GM18498 (cell line): ENCODE data around the gene MGAT3.

ENCODE experiments used
- ATAC-seq: cut with Tn5 transposase; IDR thresholded peaks from one replicate; pipeline ENCODE4 v1.9.1; 2021; ENCODE audit warnings: mild to moderate bottlenecking, moderate library complexity; ENCODE audit not compliant: unreplicated experiment

The MGAT3 gene

GRCh38 chr22:39469681-39470450 is 13.1 kb downstream of the MGAT3 start:
- no peak for ATAC-seq

- ATAC-seq: no peak
Measured at GRCh38 chr22:39470451-39471291, 13.9 kb downstream of the MGAT3 start.

DNA sequence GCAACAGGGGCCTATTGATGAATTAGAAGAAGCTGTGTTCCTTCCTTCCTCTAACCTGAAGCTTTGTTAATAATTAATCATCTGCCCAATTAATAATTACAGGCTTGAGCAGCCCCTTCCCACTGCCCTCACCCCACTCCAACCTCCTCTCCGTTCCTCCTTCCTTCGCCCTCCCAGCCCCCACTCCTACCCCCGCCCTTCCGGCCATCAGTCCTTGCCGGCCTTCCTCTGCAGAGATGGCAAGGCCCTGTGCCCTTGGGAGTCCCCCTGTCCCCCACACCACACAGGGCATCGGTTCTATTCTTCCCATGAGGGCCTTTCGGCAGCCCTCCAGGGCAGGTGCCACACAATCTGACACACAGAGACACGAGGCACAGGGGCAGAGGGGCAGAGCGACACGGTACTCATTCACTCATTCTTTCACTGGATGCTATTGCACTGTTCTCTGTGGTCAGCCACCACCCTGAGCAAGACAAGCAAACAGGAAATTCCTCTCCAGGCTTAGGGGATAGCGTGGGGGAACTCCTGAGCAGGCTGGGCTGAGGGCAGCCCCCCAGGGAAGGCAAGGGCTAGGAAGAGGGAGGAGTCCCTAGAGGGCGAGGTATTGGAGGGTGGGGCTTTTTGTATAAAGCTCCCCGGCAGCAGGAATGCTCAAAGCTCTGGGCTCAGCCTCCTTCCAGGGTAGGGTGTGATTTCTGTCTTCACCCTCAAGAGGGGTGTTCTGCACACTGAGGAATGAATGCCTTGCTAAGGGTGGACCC is 14.7 kb downstream of the MGAT3 start:
- no peak for ATAC-seq

DNA sequence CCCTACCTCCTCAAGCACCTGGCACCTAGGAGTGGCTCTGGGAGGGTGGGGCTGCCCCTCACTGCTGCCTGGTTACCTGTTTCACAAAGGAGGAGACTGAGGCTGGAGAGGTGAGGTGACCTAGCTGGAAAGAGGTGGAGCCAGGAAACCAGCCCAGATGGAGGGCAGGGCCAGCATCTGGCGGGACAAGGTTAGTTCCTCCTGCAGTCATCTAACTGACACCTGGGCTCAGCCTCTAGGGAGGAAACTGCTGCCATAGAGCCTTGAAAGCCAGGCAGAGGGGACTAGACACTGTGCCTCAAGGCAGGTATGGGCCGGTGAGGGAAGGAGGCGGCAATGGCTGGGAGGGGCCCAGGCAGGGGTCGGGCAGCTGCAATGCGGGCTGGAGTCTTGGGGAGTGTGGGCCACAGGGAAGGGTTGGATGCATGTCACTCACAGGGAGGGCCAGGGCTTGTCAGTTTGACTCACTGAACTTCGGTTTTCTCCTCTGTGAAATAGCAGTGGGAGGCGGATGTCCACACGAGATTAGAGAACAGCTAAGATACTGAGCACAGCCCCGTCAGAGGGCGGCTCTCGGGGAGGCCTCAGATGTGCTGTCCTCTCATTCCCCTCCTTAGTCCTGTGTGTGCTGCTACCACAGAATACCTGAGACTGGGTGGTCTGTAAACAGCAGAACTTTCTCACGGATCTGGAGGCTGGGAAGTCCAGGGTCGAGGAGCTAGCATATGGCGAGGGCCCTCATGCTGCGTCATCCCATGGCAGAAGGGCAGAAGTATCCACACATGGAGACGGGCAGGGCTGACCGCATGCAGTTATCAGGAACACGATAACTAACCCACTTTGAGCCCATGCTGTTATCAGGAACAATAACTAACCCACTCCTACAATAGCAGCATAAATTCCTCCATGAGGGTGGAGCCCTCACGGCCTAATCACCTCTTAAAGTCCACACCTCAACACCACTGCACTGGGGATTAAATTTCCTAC is 16.1 kb downstream of the MGAT3 start:
- ATAC-seq: no peak

DNA sequence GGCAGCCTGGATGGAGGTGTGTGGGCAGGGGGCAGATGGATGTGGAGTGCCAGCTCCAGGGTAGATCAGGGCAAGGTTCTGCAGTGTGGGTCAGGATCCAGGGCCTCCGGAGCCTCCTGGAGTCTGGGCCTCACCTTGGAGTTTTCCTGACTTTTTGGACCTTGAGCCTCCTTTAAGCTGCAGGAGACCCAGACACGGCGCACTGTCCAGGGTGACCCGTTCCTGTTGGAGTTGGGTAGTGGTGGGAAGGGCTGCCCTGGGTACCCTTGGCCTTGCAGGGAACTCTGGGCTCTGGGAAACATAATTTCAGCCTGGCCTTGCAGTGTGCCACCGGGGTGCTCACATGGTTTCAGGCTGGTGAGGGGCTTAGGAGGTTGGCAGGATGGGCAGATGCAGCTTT is 17.0 kb downstream of the MGAT3 start:
- ATAC-seq: no peak

GRCh38 chr22:39474351-39475111 is 17.7 kb downstream of the MGAT3 start:
- ATAC-seq: no peak

DNA sequence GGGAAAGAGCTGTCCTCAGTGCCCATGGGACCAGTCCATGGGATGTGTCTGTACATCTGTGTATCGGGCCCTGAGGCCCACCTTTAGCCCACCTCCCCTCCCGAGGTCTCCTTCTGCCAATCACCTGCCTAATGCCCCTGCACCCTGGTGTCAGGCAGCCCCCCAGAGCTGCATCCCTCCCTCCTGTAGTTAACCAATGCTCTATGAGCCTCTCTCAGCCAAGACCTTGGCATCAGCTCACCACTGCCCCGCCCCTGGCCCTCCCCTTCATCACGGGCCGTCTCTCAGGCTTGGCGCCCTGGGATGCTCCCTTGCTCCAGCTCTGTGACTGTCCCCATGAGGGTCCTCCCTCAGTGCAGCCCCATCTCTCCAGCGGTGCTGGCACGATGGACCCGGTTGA is 18.5 kb downstream of the MGAT3 start:
- no peak for ATAC-seq

GRCh38 chr22:39475902-39476301 is 19.1 kb downstream of the MGAT3 start:
- no peak for ATAC-seq

DNA sequence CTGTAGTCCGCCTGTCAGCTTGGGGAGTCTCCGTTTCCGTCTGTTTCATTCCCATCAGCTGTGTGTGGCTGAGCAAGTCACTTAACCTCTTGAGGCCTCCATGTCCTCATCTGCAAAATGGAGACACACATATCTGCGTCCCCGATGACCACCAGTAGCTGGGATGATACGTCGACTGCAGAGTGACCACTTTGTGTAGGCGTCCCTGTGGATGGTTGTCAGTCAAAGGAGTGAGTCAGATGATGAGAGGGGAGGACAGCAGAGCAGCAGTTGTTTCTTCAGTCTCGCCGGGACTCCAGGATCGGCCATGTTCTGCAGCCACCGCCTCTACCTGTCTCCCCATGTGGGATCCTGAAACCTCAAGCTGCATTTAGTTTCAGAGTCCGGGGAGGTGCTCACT is 19.9 kb downstream of the MGAT3 start:
- no peak for ATAC-seq

DNA sequence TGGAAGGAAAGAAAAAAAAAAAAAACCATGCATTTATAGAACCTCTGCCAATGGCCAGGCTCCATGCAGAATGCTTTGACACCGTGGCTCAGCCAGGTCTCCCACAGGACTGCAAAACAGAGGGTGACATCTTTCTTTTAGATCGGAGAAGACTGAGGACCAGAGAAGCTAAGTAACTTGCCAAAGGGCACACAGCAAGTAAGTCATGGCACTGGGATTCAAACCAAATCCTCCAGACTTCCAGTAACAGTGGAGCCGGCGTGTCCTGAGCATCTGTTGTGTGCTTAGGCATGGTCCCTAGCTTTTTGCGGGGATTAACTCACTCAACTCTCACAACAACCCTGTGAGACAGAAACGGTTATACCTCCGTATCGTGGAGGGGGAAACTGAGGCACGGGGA is 20.7 kb downstream of the MGAT3 start:
- ATAC-seq: no peak

- ATAC-seq: no peak
Measured at GRCh38 chr22:39478441-39478850, 21.6 kb downstream of the MGAT3 start.

- no peak for ATAC-seq
Measured at GRCh38 chr22:39479254-39479653, 22.4 kb downstream of the MGAT3 start.

DNA sequence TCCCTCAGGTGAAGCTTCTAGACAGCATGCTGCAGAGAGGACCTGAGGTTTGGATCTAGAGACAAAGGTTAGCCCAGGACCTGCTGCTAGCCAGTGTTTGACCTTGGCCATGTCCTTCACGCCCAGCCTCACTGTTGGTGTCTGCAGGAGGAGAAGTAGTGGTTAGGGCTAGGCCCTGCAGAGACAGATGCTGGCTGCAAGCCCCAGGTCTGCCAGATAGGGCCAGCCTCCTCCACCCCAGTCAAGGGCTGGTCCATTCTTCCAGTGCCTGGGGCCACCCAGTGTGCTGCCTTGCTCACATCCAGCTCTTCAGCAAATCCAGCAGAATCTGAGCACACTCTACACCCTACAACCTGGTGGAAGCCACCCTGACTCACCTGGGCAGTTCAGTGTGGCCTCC is 23.7 kb downstream of the MGAT3 start:
- no peak for ATAC-seq

GRCh38 chr22:39481054-39481453 is 24.2 kb downstream of the MGAT3 start:
- ATAC-seq: no peak

- ATAC-seq: no peak
Measured at GRCh38 chr22:39481595-39481994, 24.8 kb downstream of the MGAT3 start.

DNA sequence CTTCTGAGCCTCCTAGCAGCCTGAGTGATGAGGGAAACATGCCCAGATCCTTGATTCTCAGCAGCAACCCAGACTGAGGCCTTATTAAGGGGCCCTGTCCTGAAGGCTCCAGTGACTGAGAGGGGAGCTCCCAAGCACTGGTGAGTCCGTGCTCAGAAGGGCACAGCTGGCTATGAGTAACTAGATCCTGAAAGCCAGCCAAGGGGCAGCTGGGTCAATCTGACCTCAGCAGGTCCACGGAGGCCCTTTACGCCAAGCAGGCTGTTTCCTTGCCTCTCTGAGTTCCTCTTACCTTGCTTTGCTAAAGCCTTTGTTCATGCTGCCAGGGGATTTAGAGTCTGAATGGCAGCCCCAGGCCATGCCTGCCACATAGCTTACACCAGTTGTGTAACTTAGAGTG is 26.0 kb downstream of the MGAT3 start:
- ATAC-seq: no peak

DNA sequence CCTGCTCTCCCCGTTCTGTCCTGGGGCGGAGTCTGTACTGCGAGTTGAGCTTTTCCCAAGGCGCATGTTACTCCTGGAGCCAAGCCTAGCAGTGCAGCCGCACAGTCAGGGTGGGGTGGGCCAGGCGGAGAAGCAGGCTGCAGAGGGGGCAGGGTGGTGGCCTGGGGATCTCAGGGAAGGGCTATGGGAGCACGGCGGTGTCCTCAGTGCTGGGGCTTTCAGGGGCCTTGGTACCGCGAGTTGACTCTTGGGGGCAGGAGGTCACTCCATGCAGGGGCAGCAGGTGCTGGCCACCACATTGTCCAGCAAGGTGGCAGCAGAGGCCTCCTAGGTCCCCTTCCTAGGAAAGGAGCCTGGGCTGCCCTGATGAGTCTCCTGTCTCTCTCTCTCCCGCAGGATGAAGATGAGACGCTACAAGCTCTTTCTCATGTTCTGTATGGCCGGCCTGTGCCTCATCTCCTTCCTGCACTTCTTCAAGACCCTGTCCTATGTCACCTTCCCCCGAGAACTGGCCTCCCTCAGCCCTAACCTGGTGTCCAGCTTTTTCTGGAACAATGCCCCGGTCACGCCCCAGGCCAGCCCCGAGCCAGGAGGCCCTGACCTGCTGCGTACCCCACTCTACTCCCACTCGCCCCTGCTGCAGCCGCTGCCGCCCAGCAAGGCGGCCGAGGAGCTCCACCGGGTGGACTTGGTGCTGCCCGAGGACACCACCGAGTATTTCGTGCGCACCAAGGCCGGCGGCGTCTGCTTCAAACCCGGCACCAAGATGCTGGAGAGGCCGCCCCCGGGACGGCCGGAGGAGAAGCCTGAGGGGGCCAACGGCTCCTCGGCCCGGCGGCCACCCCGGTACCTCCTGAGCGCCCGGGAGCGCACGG is 30.4 kb downstream of the MGAT3 start:
- ATAC-seq: no peak

DNA sequence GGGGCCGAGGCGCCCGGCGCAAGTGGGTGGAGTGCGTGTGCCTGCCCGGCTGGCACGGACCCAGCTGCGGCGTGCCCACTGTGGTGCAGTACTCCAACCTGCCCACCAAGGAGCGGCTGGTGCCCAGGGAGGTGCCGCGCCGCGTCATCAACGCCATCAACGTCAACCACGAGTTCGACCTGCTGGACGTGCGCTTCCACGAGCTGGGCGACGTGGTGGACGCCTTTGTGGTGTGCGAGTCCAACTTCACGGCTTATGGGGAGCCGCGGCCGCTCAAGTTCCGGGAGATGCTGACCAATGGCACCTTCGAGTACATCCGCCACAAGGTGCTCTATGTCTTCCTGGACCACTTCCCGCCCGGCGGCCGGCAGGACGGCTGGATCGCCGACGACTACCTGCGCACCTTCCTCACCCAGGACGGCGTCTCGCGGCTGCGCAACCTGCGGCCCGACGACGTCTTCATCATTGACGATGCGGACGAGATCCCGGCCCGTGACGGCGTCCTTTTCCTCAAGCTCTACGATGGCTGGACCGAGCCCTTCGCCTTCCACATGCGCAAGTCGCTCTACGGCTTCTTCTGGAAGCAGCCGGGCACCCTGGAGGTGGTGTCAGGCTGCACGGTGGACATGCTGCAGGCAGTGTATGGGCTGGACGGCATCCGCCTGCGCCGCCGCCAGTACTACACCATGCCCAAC is 31.2 kb downstream of the MGAT3 start:
- ATAC-seq: no peak
